MM.1S (cell line): ENCODE measurements around the gene TBC1D7.

ENCODE experiments used
- DNase-seq: peaks from one replicate; pipeline ENCODE4 v3.0.0-alpha.2; 2015
- H2AFZ ChIP-seq: fragments of 300-600 bp; sonication (generic); 2 replicates; pipeline ENCODE4 v1.6.0; 2016; ENCODE audit warnings: antibody characterized with exemption, low read length
- H3F3A ChIP-seq: fragments of 300-600 bp; sonication (generic); 2 replicates; pipeline ENCODE4 v1.6.1; 2016; ENCODE audit warnings: mild to moderate bottlenecking, antibody characterized with exemption, low read length, moderate library complexity, mixed read lengths; ENCODE audit not compliant: insufficient read depth
- H3K27ac ChIP-seq: fragments of 300-600 bp; sonication (generic); 2 replicates; pipeline ENCODE4 v1.5.1; 2016; ENCODE audit warnings: mild to moderate bottlenecking, low read length
- H3K27me3 ChIP-seq: fragments of 300-600 bp; sonication (generic); replicated peaks from 2 replicates; pipeline ENCODE4 v1.6.0; 2016; ENCODE audit warnings: low read length; ENCODE audit not compliant: insufficient read depth
- H3K36me3 ChIP-seq: fragments of 300-600 bp; sonication (generic); replicated peaks from 2 replicates; pipeline ENCODE4 v1.6.1; 2016; ENCODE audit warnings: mild to moderate bottlenecking, low read length, mixed read lengths; ENCODE audit not compliant: insufficient read depth
- H3K4me1 ChIP-seq: fragments of 300-600 bp; sonication (generic); 2 replicates; pipeline ENCODE4 v1.6.1; 2016; ENCODE audit warnings: low read length, mixed read lengths
- H3K4me2 ChIP-seq: fragments of 300-600 bp; sonication (generic); 2 replicates; pipeline ENCODE4 v1.6.0; 2016; ENCODE audit warnings: low read depth, low read length
- H3K4me3 ChIP-seq: fragments of 300-600 bp; sonication (generic); 2 replicates; pipeline ENCODE4 v1.5.1; 2016; ENCODE audit warnings: low read length, mixed read lengths
- H3K79me2 ChIP-seq: fragments of 300-600 bp; sonication (generic); 2 replicates; pipeline ENCODE4 v1.6.1; 2016; ENCODE audit warnings: mixed run types, low read length, mixed read lengths
- H3K9ac ChIP-seq: fragments of 300-600 bp; sonication (generic); 2 replicates; pipeline ENCODE4 v1.6.1; 2016; ENCODE audit warnings: low read length, mixed read lengths
- H3K9me2 ChIP-seq: fragments of 300-600 bp; sonication (generic); replicated peaks from 2 replicates; pipeline ENCODE4 v1.6.1; 2016; ENCODE audit warnings: mild to moderate bottlenecking, low read length, mixed read lengths; ENCODE audit not compliant: insufficient read depth
- H3K9me3 ChIP-seq: fragments of 300-600 bp; sonication (generic); replicated peaks from 2 replicates; pipeline ENCODE4 v1.6.1; 2016; ENCODE audit warnings: mild to moderate bottlenecking, low read length, mixed read lengths; ENCODE audit not compliant: insufficient read depth
- H4K20me1 ChIP-seq: fragments of 300-600 bp; sonication (generic); 2 replicates; pipeline ENCODE4 v1.6.1; 2016; ENCODE audit warnings: mild to moderate bottlenecking, low read length, moderate library complexity, mixed read lengths; ENCODE audit not compliant: insufficient read depth
- EZH2 ChIP-seq: fragments of 300-600 bp; sonication (generic); optimal IDR thresholded peaks from 2 replicates; pipeline ENCODE3; 2017; ENCODE audit warnings: low read depth, mild to moderate bottlenecking, antibody characterized with exemption, low read length, mixed read lengths
- EZH2phosphoT487 ChIP-seq: fragments of 300-600 bp; sonication (generic); IDR thresholded peaks from 2 replicates; pipeline ENCODE4 v1.6.1; 2018; ENCODE audit warnings: antibody characterized with exemption, low read length
- TF ChIP-seq, protein P1 (sequence below): fragments of 300-600 bp; sonication (generic); IDR thresholded peaks from 2 replicates; pipeline ENCODE4 v1.5.1; 2016; ENCODE audit warnings: antibody characterized with exemption, low read length, mixed read lengths

The TBC1D7 gene

DNA sequence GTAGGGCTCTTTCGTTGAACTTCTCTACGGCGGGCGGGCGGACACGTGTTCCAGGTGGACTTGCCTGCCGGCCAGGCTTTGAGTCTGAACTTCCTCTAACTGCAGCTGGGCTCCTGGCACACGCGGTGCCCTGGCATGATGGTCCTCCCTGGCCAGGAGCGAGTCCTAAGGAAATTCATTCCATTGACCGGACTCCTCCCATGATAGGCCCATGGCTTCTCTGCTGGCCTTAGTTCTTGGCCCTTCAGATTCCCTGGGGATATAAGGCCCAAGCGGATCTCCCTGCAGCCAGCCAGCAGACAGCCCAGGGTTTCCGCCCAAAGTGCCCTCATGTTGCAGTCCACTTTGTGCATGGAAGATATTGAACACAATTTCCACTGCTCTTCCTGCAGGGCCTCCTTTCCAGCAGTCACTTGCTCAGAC is 39.4 kb downstream of the TBC1D7 start:
- no peak overlapping the region for H3K9ac ChIP-seq
- H4K20me1 ChIP-seq, result no peaks in the 10 kb centered on the region
- no peaks in the 10 kb centered on the region for H3K9me3 ChIP-seq
- H3K9me2 ChIP-seq, result no peaks in the 10 kb centered on the region
- no peak overlapping the region for H2AFZ ChIP-seq
- TF ChIP-seq EZH2, result no peak
- TF ChIP-seq EZH2phosphoT487, result no peak
- TF ChIP-seq, protein P1, sequence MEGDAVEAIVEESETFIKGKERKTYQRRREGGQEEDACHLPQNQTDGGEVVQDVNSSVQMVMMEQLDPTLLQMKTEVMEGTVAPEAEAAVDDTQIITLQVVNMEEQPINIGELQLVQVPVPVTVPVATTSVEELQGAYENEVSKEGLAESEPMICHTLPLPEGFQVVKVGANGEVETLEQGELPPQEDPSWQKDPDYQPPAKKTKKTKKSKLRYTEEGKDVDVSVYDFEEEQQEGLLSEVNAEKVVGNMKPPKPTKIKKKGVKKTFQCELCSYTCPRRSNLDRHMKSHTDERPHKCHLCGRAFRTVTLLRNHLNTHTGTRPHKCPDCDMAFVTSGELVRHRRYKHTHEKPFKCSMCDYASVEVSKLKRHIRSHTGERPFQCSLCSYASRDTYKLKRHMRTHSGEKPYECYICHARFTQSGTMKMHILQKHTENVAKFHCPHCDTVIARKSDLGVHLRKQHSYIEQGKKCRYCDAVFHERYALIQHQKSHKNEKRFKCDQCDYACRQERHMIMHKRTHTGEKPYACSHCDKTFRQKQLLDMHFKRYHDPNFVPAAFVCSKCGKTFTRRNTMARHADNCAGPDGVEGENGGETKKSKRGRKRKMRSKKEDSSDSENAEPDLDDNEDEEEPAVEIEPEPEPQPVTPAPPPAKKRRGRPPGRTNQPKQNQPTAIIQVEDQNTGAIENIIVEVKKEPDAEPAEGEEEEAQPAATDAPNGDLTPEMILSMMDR, result no peak
- H3K27ac ChIP-seq, result no peak overlapping the region
- no peak for DNase-seq
- peaks cover 15% of the 10 kb centered on the region for H3K4me1 ChIP-seq
- H3K36me3 ChIP-seq, result peaks cover 16% of the 10 kb centered on the region
- no peak overlapping the region for H3K4me2 ChIP-seq
- H3K79me2 ChIP-seq, result no peaks in the 10 kb centered on the region
- H3K27me3 ChIP-seq, result no peaks in the 10 kb centered on the region
- no peaks in the 10 kb centered on the region for H3F3A ChIP-seq
- H3K4me3 ChIP-seq, result no peak overlapping the region

DNA sequence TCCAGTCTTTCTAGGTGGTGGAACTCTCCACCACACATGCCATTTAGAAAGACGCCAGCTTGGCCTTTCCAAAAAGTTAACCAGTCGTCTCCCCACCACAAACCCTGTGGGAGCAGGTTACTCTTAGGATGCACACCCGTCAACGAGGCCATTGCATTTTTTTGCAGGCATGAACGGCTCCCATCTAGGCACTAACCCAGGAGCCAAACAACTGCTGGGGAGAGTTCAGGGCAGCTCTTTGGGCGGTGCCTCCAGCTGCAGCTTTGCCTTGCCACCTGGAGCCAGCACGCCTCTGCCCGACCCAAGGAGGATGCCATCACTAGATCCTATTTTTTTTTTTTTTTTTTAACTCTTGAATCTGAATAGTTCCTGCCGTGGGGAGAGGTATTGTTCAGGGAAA is 39.9 kb downstream of the TBC1D7 start:
- Histone ChIP-seq H3K9me3 (no peaks in the 10 kb centered on the region), H3K9me2 (no peaks in the 10 kb centered on the region), H3K9ac (no peak overlapping the region), H3K4me1 (peaks cover 15% of the 10 kb centered on the region), H3K79me2 (0 out of 2 replicates have a peak, but pooled peaks cover 2% of the 10 kb centered on the region), H3K4me2 (no peak overlapping the region), H4K20me1 (no peaks in the 10 kb centered on the region), H3K27me3 (no peaks in the 10 kb centered on the region), H3K36me3 (peaks cover 16% of the 10 kb centered on the region), H3K27ac (no peak overlapping the region), H2AFZ (no peak overlapping the region), H3K4me3 (no peak overlapping the region), H3F3A (no peaks in the 10 kb centered on the region)
- TF ChIP-seq, protein P1, result no peak
- TF ChIP-seq EZH2phosphoT487 (no peak), EZH2 (no peak)
- DNase-seq, result no peak

DNA sequence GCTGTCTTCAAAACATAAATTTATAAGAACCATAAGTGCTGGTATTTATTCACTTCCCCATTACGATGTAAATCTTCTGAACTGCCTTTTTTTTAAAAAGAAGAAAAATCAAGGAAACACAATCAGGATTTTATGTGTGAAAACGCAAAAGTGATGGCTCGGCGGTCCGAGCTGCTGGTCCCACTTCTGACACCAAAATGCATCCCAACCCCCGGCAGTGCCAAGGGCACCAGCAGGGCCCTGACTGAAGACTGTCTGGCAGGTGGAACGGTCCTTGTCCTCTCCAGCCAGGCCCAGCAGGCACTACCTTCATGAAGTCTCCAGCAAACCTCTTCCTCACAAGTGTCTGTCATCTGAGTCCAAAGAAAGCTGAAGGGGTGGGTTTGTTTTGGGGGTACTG is 41.2 kb downstream of the TBC1D7 start:
- TF ChIP-seq EZH2phosphoT487 (no peak), EZH2 (no peak)
- TF ChIP-seq, protein P1, result no peak
- Histone ChIP-seq H3F3A (no peaks in the 10 kb centered on the region), H2AFZ (no peak overlapping the region), H3K27ac (no peak overlapping the region), H3K4me2 (no peak overlapping the region), H3K4me1 (peaks cover 15% of the 10 kb centered on the region), H4K20me1 (no peaks in the 10 kb centered on the region), H3K36me3 (peaks cover 16% of the 10 kb centered on the region), H3K9ac (no peak overlapping the region), H3K9me3 (no peaks in the 10 kb centered on the region), H3K9me2 (no peaks in the 10 kb centered on the region), H3K4me3 (no peak overlapping the region), H3K79me2 (peaks cover 9% of the 10 kb centered on the region; the same call in 1 of the 2 replicates), H3K27me3 (no peaks in the 10 kb centered on the region)
- no peak for DNase-seq
